K562 (cell line): Measurements from ENCODE around the gene COX6A1. TPM values are rescaled to one million over a fixed set of nuclear protein-coding genes. Genes with fewer than 3 reads are reported as not detected.
A peak's percentile ranks its signal among the peaks of the same experiment; 100 is the strongest.

ENCODE experiments used
- ATAC-seq: fragments of 200-7000 bp; cut with Tn5 transposase; 3 replicates; pipeline ENCODE4 v1.9.1; 2020; ENCODE audit warnings: moderate library complexity
- BruUV-seq: library from RNA; stranded (reverse); fragments of 400-500 nt; replicated peaks from 2 replicates; lab custom pipeline; 2021; lab: Mats Ljungman, UMichigan
- CTCF ChIA-PET: fragments of 300-600 bp; formaldehyde crosslinking; extraction: SDS; loops from one replicate; lab custom pipeline; 2021; ENCODE audit warnings: low intra/inter-chr PET ratio; lab: Yijun Ruan, JAX
- POLR2A ChIA-PET: fragments of 300-600, 350-650 bp; sonication (Branson Sonifier 250); formaldehyde crosslinking; extraction: SDS; loops from one replicate; lab custom pipeline; 2021; ENCODE audit warnings: antibody characterized with exemption, inconsistent platforms; lab: Yijun Ruan, JAX
- DNase-seq, 4 experiments: peaks; one replicate each; pipeline versions ENCODE4 v3.0.0 to v3.0.0-alpha.2; 2011 to 2018; ENCODE audit warnings: low spot score in 3 of 4, mixed read lengths in 3 of 4; ENCODE audit errors: extremely low read depth in 1 of 4
- FAIRE-seq: peaks from 2 replicates; lab custom pipeline; 2011; peaks lifted over from hg19 to GRCh38; lab: Jason Lieb, UNC
- H2AFZ ChIP-seq: 2 replicates; pipeline ENCODE4 v1.6.0; 2011; ENCODE audit warnings: low read depth, low read length, control low read depth, inconsistent platforms
- H3K27ac ChIP-seq: fragments of 200-600 bp; 3 replicates; pipeline ENCODE4 v1.8.0; 2011; ENCODE audit warnings: low read depth, mild to moderate bottlenecking, control low read depth, inconsistent platforms, low read length, moderate library complexity, mixed read lengths; ENCODE audit errors: extremely low read depth
- H3K27me3 ChIP-seq, 2 experiments: fragments of 300-600 bp in 1 of 2; 2 replicates in 1 of 2; 3 replicates in 1 of 2; pipeline versions ENCODE4 v1.6.0 to v1.8.0; 2011; ENCODE audit warnings: inconsistent platforms in 2 of 2, low read length in 2 of 2, mild to moderate bottlenecking in 1 of 2, mixed read lengths in 1 of 2, moderate library complexity in 1 of 2; ENCODE audit not compliant: control insufficient read depth in 2 of 2, insufficient read depth in 2 of 2
- H3K36me3 ChIP-seq: fragments of 300-600 bp; 3 replicates; pipeline ENCODE4 v1.8.0; 2011; ENCODE audit warnings: mild to moderate bottlenecking, low read length, inconsistent platforms; ENCODE audit not compliant: control insufficient read depth, insufficient read depth
- H3K4me1 ChIP-seq, 2 experiments: fragments of 200-600 bp in 1 of 2; replicated peaks in 1 of 2; 2 replicates in 1 of 2; 3 replicates in 1 of 2; pipeline versions ENCODE4 v1.5.1 to v1.8.0; 2011; ENCODE audit warnings: inconsistent platforms in 2 of 2, low read length in 2 of 2, mild to moderate bottlenecking in 1 of 2, mixed read lengths in 1 of 2, moderate library complexity in 1 of 2; ENCODE audit not compliant: control insufficient read depth in 2 of 2, insufficient read depth in 2 of 2
- H3K4me2 ChIP-seq: 2 replicates; pipeline ENCODE4 v1.6.1; 2011; ENCODE audit warnings: low read length, control low read depth, inconsistent platforms, mixed read lengths; ENCODE audit not compliant: insufficient read depth
- H3K4me3 ChIP-seq: fragments of 200-600 bp; sonication (generic), shearing (Covaris generic); 2 replicates; pipeline ENCODE4 v1.5.1; 2016; ENCODE audit warnings: control low read depth, inconsistent platforms
- H3K79me2 ChIP-seq: fragments of 200-600 bp; 3 replicates; pipeline ENCODE4 v1.8.0; 2011; ENCODE audit warnings: low read length, inconsistent platforms; ENCODE audit not compliant: control insufficient read depth, insufficient read depth
- H3K9ac ChIP-seq, 2 experiments: 2 replicates each; pipeline versions ENCODE4 v1.6.0 to v1.6.1; 2011; ENCODE audit warnings: low read depth in 2 of 2, low read length in 2 of 2, control low read depth in 1 of 2, inconsistent platforms in 1 of 2, mild to moderate bottlenecking in 1 of 2, mixed read lengths in 1 of 2; ENCODE audit not compliant: insufficient read depth in 1 of 2
- H3K9me1 ChIP-seq: one replicate; pipeline ENCODE4 v1.6.0; 2011; ENCODE audit warnings: inconsistent platforms, mild to moderate bottlenecking, low read length, moderate library complexity; ENCODE audit not compliant: control insufficient read depth, insufficient read depth
- H3K9me3 ChIP-seq: replicated peaks from 2 replicates; pipeline ENCODE4 v1.5.1; 2011; ENCODE audit warnings: low read depth, low read length, inconsistent platforms; ENCODE audit not compliant: control insufficient read depth, insufficient read depth
- H4K20me1 ChIP-seq: replicated peaks from 2 replicates; pipeline ENCODE4 v1.6.1; 2011; ENCODE audit warnings: low read length, inconsistent platforms, mixed read lengths; ENCODE audit not compliant: control insufficient read depth, insufficient read depth
- ADNP ChIP-seq: fragments of 200-800 bp; sonication (Bioruptor generic); IDR thresholded peaks from 2 replicates; pipeline ENCODE4 v1.6.1; 2016; ENCODE audit warnings: missing genetic modification characterization, missing compliant biosample characterization
- ARNT ChIP-seq, 2 experiments: fragments of 450-650 bp; IDR thresholded peaks; 2 replicates each; pipeline ENCODE4 v1.6.1; 2016; ENCODE audit warnings: mild to moderate bottlenecking in 1 of 2
- BHLHE40 ChIP-seq: IDR thresholded peaks from 2 replicates; pipeline ENCODE4 v1.6.1; 2011; ENCODE audit warnings: low read length, improper control_type of control experiment
- CBX1 ChIP-seq: sonication (generic); IDR thresholded peaks from 2 replicates; pipeline ENCODE4 v1.6.1; 2016; ENCODE audit warnings: antibody characterized with exemption, low read depth, mild to moderate bottlenecking
- CBX5 ChIP-seq: IDR thresholded peaks from 2 replicates; pipeline ENCODE4 v1.6.1; 2014; ENCODE audit warnings: low read depth, borderline replicate concordance
- CXXC5 ChIP-seq: fragments of 250-450 bp; sonication (Bioruptor Pico); IDR thresholded peaks from 2 replicates; pipeline ENCODE4 v1.8.0; 2022; ENCODE audit warnings: inconsistent platforms, mild to moderate bottlenecking, moderate library complexity
- EHMT2 ChIP-seq: fragments of 450-650 bp; IDR thresholded peaks from 2 replicates; pipeline ENCODE4 v1.6.1; 2018; ENCODE audit warnings: antibody characterized with exemption
- ETV1 ChIP-seq: fragments of 450-650 bp; conservative IDR thresholded peaks from 2 replicates; pipeline ENCODE4 v1.6.1; 2016; ENCODE audit warnings: missing genetic modification characterization, control low read depth, low read depth, missing compliant biosample characterization
- GATAD2B ChIP-seq: fragments of 450-650 bp; IDR thresholded peaks from 2 replicates; pipeline ENCODE4 v1.6.1; 2017; ENCODE audit warnings: mild to moderate bottlenecking, borderline replicate concordance
- HMG20A ChIP-seq: fragments of 450-650 bp; formaldehyde crosslinking; conservative IDR thresholded peaks from 2 replicates; pipeline ENCODE4 v1.4.0; 2020; ENCODE audit warnings: mild to moderate bottlenecking, mixed read lengths
- KAT8 ChIP-seq: fragments of 450-650 bp; IDR thresholded peaks from 2 replicates; pipeline ENCODE4 v1.6.1; 2016; ENCODE audit warnings: low read depth, mild to moderate bottlenecking
- KDM1A ChIP-seq, 2 experiments: fragments of 450-650 bp; IDR thresholded peaks; 2 replicates each; pipeline ENCODE4 v1.6.1; 2016; ENCODE audit warnings: mild to moderate bottlenecking in 2 of 2
- PATZ1 ChIP-seq: fragments of 250-450 bp; sonication (Bioruptor Pico); IDR thresholded peaks from 2 replicates; pipeline ENCODE4 v1.5.0; 2020; ENCODE audit warnings: mild to moderate bottlenecking, borderline replicate concordance
- PYGO2 ChIP-seq: fragments of 450-650 bp; IDR thresholded peaks from 2 replicates; pipeline ENCODE4 v1.6.1; 2016; ENCODE audit warnings: mild to moderate bottlenecking, missing genetic modification characterization, moderate library complexity, missing compliant biosample characterization
- SLC30A9 ChIP-seq: fragments of 250-450 bp; sonication (Bioruptor Pico); IDR thresholded peaks from 2 replicates; pipeline ENCODE4 v1.8.0; 2022; ENCODE audit warnings: mild to moderate bottlenecking, moderate library complexity
- SMARCE1 ChIP-seq: fragments of 450-650 bp; IDR thresholded peaks from 2 replicates; pipeline ENCODE4 v1.7.1; 2016; ENCODE audit warnings: mild to moderate bottlenecking
- ZNF23 ChIP-seq: fragments of 250-450 bp; sonication (Bioruptor Pico); IDR thresholded peaks from 2 replicates; pipeline ENCODE4 v1.4.0; 2020; ENCODE audit warnings: mild to moderate bottlenecking
- ZNF707 ChIP-seq: fragments of 250-450 bp; sonication (Bioruptor Pico); conservative IDR thresholded peaks from 2 replicates; pipeline ENCODE4 v1.8.0; 2022; ENCODE audit warnings: inconsistent platforms, mild to moderate bottlenecking, moderate library complexity
- ZZZ3 ChIP-seq: fragments of 450-650 bp; IDR thresholded peaks from 2 replicates; pipeline ENCODE4 v1.6.1; 2016; ENCODE audit warnings: antibody characterized with exemption, mild to moderate bottlenecking, moderate library complexity
- WGBS: fragments of 100-300 bp; shearing (Covaris generic); methylation state at CpG from one replicate; pipeline ENCODE4 v1.1.6; 2016; ENCODE audit warnings: low coverage, mixed read lengths; ENCODE audit not compliant: insufficient coverage; ENCODE audit errors: missing lambda C conversion rate; 5-methylcytosine and 5-hydroxymethylcytosine counted together
- in situ Hi-C: fragments of 300-500 bp; cut with MboI; formaldehyde crosslinking; loops from 4 replicates; pipeline ENCODE4 v1.15.0; 2018; ENCODE audit warnings: inconsistent platforms, mixed read lengths
- intact Hi-C: fragments of 100-400 bp; cut with micrococcal nuclease; formaldehyde crosslinking; loops from 2 replicates; pipeline ENCODE4 v1.14.2; 2022
- polyA plus RNA-seq, 8 experiments: library from polyadenylated mRNA; depleted of rRNA in 4 of 8; stranded (reverse) in 5 of 8; unstranded in 3 of 8; fragments of >200 nt; fragmentation: Nextera tagmentation in 2 of 8; fragmentation: Illumina TruSeq in 1 of 8; extraction: Ambion mirVana in 2 of 8; extraction: Trizol in 1 of 8; gene quantifications; 2 replicates each; pipeline versions ENCODE4 v1.2.1 to v1.2.3, GENCODE V29; 2011 to 2014; ENCODE audit warnings: inconsistent platforms in 1 of 8, missing spikeins in 1 of 8
- total RNA-seq, 7 experiments: library from RNA; depleted of rRNA in 6 of 7; stranded (reverse); fragments of >200 nt in 6 of 7; fragmentation: Illumina TruSeq in 2 of 7; extraction: Trizol in 2 of 7; gene quantifications; 2 replicates each; pipeline versions ENCODE4 v1.2.1 to v1.2.3, GENCODE V29; 2011 to 2021; ENCODE audit warnings: low replicate concordance in 1 of 7
- TF ChIP-seq, protein P1 (sequence below): IDR thresholded peaks from 2 replicates; pipeline ENCODE4 v1.6.1; 2016; ENCODE audit warnings: missing genetic modification characterization, missing compliant biosample characterization
- TF ChIP-seq, protein P2 (sequence below), 2 experiments: fragments of 450-650 bp; conservative IDR thresholded peaks; 2 replicates each; pipeline ENCODE4 v1.6.1; 2017; ENCODE audit warnings: mild to moderate bottlenecking in 2 of 2, moderate library complexity in 2 of 2

The COX6A1 gene
- total and polyA plus RNA-seq, 9 of the 15 experiments (the other 6 are each of a cell fraction or from before 2014, with no cell fraction given): 414 to 4,142 (median 931) TPM

DNA sequence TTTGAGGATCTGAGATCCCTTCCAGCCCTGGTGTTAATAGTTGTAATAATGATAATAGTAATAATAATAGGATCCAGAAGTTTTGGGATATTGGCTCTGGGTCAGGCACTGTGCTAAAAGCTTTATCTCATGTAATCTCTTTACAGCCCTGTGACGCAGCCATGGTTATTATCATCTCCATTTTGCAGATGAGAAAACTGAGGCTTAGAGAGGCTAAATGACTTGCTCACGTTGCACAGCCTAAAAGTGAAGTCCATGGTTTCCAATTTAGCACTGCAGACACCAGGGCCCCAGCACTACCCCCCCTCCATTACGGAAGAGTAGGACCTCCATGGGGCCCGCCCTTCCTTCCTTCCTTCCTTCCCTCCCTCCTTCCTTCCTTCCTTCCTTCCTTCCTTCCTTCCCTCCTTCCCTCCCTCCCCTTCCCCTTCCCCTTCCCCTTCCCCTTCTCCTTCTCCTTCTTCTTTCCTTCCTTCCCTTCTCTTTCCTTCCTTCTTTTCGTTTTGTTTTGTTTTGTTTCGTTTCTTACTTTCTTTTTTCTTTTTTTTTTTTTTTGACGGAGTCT, 14.9 kb upstream of the COX6A1 start:
- H3K4me2 ChIP-seq: no peak overlapping the region
- intact Hi-C loops: no loop called here
- H3K27ac ChIP-seq: no peak overlapping the region
- H4K20me1 ChIP-seq: 0 out of 2 replicates have a peak, but pooled peaks cover 3% of the 10 kb centered on the region
- H3K9ac ChIP-seq: no peak overlapping the region
- BruUV-seq: no TSS peak
- H3K4me1 ChIP-seq: no peaks in the 10 kb centered on the region
- DNase-seq (peak in 1 of 4 experiments; percentile 5), ATAC-seq (no peak), FAIRE-seq (no peak)
- no peaks in the 10 kb centered on the region for H3K79me2 ChIP-seq
- H3K9me3 ChIP-seq: no peaks in the 10 kb centered on the region
- no peaks in the 10 kb centered on the region for H3K9me1 ChIP-seq
- peaks cover 21 to 40% of the 10 kb centered on the region in 2 experiments for H3K27me3 ChIP-seq
- POLR2A ChIA-PET: no interaction called here
- WGBS: 3% methylated on average over 3 of the region's 7 CpGs
- H2AFZ ChIP-seq: no peak overlapping the region
- H3K4me3 ChIP-seq: no peak overlapping the region
- H3K36me3 ChIP-seq: no peaks in the 10 kb centered on the region
- CTCF ChIA-PET: no interaction called here
- in situ Hi-C loops: no loop called here
- no peak for TF ChIP-seq HMG20A (CRISPR knock-in tag)
- TF ChIP-seq KAT8: no peak
- no peak for TF ChIP-seq BHLHE40
- TF ChIP-seq, protein P1, sequence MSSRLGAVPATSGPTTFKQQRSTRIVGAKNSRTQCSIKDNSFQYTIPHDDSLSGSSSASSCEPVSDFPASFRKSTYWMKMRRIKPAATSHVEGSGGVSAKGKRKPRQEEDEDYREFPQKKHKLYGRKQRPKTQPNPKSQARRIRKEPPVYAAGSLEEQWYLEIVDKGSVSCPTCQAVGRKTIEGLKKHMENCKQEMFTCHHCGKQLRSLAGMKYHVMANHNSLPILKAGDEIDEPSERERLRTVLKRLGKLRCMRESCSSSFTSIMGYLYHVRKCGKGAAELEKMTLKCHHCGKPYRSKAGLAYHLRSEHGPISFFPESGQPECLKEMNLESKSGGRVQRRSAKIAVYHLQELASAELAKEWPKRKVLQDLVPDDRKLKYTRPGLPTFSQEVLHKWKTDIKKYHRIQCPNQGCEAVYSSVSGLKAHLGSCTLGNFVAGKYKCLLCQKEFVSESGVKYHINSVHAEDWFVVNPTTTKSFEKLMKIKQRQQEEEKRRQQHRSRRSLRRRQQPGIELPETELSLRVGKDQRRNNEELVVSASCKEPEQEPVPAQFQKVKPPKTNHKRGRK (tag): peak; percentile 72
- TF ChIP-seq PYGO2: no peak
- no peak for TF ChIP-seq ARNT (IDR thresholded peaks at IDR 0.05)
- TF ChIP-seq ADNP (tag): peak; percentile 62; the same call in 1 of the 2 replicates
- TF ChIP-seq GATAD2B: no peak
- no peak for TF ChIP-seq ZZZ3
- TF ChIP-seq ZNF23: no peak
- no peak for TF ChIP-seq SMARCE1
- no peak for TF ChIP-seq ZNF707 (CRISPR knock-in tag)
- no peak for TF ChIP-seq CBX1
- TF ChIP-seq PATZ1 (CRISPR knock-in tag): no peak
- no peak for TF ChIP-seq ETV1
- no peak for TF ChIP-seq CBX5
- TF ChIP-seq KDM1A (IDR thresholded peaks at IDR 0.05): peak; percentile 30 to 45; a peak in 3 of 4 replicates
- no peak for TF ChIP-seq CXXC5
- TF ChIP-seq EHMT2: no peak
- TF ChIP-seq, protein P2, sequence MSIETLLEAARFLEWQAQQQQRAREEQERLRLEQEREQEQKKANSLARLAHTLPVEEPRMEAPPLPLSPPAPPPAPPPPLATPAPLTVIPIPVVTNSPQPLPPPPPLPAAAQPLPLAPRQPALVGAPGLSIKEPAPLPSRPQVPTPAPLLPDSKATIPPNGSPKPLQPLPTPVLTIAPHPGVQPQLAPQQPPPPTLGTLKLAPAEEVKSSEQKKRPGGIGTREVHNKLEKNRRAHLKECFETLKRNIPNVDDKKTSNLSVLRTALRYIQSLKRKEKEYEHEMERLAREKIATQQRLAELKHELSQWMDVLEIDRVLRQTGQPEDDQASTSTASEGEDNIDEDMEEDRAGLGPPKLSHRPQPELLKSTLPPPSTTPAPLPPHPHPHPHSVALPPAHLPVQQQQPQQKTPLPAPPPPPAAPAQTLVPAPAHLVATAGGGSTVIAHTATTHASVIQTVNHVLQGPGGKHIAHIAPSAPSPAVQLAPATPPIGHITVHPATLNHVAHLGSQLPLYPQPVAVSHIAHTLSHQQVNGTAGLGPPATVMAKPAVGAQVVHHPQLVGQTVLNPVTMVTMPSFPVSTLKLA (conservative IDR thresholded peaks at IDR 0.05): no peak
- no peak for TF ChIP-seq SLC30A9
